Stimulated activated effector memory CD8-positive, alpha-beta T cell treated with anti-CD3 and anti-CD28 coated beads, Interleukin-12 subunit alpha, Interleukin-12 subunit beta, amount 100 ng/mL, for 72 hours (primary cell): ENCODE results near the gene DNAJB7.
"Not testable (repeated sequence)": the region's sequence is repeated elsewhere in the genome, so short reads cannot be mapped to it uniquely, and the experiment has no call there.

Experiments used
- ATAC-seq: fragments of 150-1000 bp; cut with Tn5 transposase; 2 replicates; pipeline ENCODE4 v1.10.0; 2021
- DNase-seq, 2 donors: peaks; one replicate each; pipeline ENCODE4 v3.0.0; 2021 to 2022; ENCODE audit warnings: low spot score in 2 of 2
- H3K27ac Mint-ChIP-seq: one replicate; pipeline ENCODE4 v1.8.0; 2022; ENCODE audit warnings: mild to moderate bottlenecking, mixed read lengths
- H3K36me3 Mint-ChIP-seq: one replicate; pipeline ENCODE4 v1.8.0; 2022; ENCODE audit warnings: mild to moderate bottlenecking, mixed read lengths
- H3K4me1 Mint-ChIP-seq: one replicate; pipeline ENCODE4 v1.8.0; 2022; ENCODE audit warnings: mixed read lengths
- H3K4me3 Mint-ChIP-seq: one replicate; pipeline ENCODE4 v1.8.0; 2022; ENCODE audit warnings: mild to moderate bottlenecking, mixed read lengths
- H3K9me3 Mint-ChIP-seq: one replicate; pipeline ENCODE4 v1.8.0; 2022; ENCODE audit warnings: mixed read lengths

DNAJB7 gene

DNA sequence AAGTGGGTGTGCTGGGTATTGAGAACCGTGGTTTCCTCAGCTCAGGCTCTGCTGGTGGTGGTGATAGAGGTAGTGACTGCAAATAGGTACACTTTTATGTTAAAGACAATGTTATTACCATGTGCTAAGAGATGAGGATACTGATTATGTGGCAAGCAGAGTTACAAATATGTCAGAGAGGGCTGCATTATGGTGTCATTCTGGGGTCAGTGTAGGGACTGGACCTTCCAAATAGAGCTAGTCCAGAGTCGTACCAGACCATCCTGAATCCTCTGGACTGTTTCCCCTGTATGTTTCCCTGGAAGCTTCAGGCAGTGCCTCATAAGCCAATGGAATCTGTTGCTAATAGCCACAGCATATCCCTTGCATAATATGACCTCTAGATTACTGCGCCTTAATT, at the start of gene DNAJB7:
Gene DNAJB7, minus strand, starts transcription at position 101 of the 400 bp plus-strand sequence. CDS start 119 bp downstream, outside the sequence.
- H3K9me3 Mint-ChIP-seq: no peaks in the 10 kb centered on the region
- H3K4me3 Mint-ChIP-seq: no peak within 1 kb of the TSS
- H3K36me3 Mint-ChIP-seq: peaks cover 38% of the 10 kb centered on the region
- ATAC-seq (no peak), DNase-seq (no peak)
- peaks cover 12% of the 10 kb centered on the region for H3K4me1 Mint-ChIP-seq
- H3K27ac Mint-ChIP-seq: no peak within 1 kb of the TSS

DNA sequence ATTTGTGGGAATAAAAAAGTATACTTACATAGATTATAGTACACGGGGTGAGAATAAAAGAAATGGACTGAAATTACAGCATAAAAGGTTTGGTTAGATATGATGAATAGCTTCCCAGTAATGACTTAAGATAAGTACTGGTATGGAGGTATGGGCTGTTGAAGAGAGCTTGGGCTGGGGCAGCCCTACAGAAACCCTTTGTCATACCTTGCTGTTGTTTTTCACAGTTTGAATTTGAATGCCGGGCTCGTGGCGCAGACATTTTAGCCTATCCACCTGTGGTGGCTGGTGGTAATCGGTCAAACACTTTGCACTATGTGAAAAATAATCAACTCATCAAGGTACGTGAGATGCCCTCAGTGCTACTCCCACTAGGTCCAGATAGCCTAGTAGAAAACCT, 47.0 kb upstream of the DNAJB7 start:
- DNase-seq (no peak), ATAC-seq (no peak)
- peaks cover 47% of the 10 kb centered on the region for H3K36me3 Mint-ChIP-seq
- H3K4me3 Mint-ChIP-seq: no peak overlapping the region
- no peaks in the 10 kb centered on the region for H3K9me3 Mint-ChIP-seq
- H3K27ac Mint-ChIP-seq: no peak overlapping the region
- H3K4me1 Mint-ChIP-seq: no peaks in the 10 kb centered on the region

DNA sequence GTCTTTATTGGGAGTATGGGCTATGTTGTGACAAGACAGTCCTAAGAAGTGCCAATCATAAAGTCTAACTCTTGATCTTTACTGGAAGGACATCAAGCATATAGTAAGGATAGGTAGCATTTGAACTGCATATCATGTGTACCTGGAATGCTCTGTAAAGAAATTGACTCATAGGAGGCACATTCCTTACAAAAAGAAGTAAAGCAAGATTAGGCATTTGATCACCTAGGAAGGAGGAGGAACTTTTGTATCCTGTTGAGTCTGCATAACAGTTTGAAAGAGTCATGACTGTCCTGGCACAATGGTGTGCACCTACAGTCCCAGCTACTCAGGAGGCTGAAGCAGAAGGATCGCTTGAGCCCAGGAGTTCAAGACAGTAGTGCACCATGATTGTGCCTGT, 42.2 kb upstream of the DNAJB7 start:
- H3K36me3 Mint-ChIP-seq: peaks cover 11% of the 10 kb centered on the region
- no peak overlapping the region for H3K27ac Mint-ChIP-seq
- H3K9me3 Mint-ChIP-seq: no peaks in the 10 kb centered on the region
- no peak for DNase-seq
- no peak for ATAC-seq
- H3K4me3 Mint-ChIP-seq: no peak overlapping the region
- H3K4me1 Mint-ChIP-seq: peaks cover 3% of the 10 kb centered on the region

DNA sequence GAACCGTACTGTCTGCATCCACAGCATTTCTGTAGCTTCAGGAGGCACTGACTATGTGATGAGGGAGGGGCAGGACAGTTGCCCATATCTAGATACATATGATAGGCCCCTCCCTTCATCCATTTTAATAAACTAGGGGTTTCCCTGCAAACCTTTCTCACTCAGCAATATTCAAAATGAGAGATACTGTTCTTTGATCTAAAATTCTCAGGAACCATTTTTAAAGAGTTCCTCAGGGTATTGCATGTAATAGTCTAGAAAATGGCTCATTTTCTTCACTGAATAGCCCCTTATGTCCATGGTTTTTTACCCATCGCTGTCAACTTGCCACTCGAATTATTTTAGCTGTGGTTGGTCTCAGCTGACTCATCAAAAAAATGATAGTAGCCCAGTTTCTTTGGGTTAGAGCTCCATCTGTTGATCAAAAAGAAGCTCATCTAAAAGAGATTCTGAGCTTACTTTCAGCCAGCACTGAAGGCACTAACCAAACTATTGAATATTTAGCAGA, 37.0 kb upstream of the DNAJB7 start:
- H3K36me3 Mint-ChIP-seq: no peaks in the 10 kb centered on the region

DNA sequence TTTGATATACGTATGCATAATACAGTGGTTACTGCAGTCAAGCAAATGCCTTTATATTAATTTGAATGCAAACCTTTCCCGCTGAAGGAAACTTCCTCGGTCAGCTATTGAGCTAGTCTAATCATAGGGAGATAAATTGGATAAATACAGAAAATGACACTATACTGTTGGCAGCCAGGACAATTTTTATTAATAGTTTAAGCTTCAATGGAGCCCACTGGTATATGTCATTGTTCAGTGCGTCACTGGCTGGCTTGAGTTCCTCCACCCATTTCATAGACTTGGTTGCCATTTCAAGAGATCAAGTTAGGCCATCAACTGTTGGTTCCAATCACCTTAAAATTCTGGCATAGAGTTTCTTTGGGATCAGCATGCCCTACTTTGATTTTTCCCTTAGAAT, 32.5 kb upstream of the DNAJB7 start:
- Mint-ChIP-seq H3K4me3 (no peak overlapping the region), H3K27ac (no peak overlapping the region), H3K4me1 (peaks cover 9% of the 10 kb centered on the region), H3K36me3 (peaks cover 9% of the 10 kb centered on the region), H3K9me3 (no peaks in the 10 kb centered on the region)
- ATAC-seq (no peak), DNase-seq (no peak)

More for the DNA sequence above, 37.0 kb upstream of the DNAJB7 start:
- Mint-ChIP-seq H3K9me3 (no peaks in the 10 kb centered on the region), H3K4me1 (peaks cover 9% of the 10 kb centered on the region), H3K4me3 (peak overlapping the region; percentile 26), H3K27ac (peak overlapping the region; percentile 77)
- no peak for DNase-seq
- peak; percentile 86 for ATAC-seq

DNA sequence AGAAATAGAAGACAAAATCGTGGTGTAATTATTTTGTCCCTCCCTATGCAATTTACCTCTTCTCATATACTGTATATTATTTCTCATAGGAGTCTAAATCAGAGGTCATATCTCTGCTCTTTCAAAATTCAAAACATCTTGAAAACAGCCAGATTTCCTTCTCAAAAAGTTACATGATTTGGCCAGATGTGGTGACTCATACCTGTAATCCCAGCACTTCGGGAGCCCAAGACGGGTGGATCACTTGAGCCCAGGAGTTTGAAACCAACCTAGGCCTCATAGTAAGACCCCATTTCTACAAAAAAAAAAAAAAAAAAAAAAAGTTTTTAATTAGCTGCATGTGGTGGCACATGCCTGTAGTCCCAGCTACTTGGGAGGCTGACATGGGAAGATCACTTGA, 29.0 kb upstream of the DNAJB7 start:
- Mint-ChIP-seq H3K27ac (no peak overlapping the region), H3K4me3 (no peak overlapping the region), H3K9me3 (no peaks in the 10 kb centered on the region), H3K36me3 (peaks cover 45% of the 10 kb centered on the region), H3K4me1 (no peaks in the 10 kb centered on the region)
- ATAC-seq (no peak), DNase-seq (no peak)

DNA sequence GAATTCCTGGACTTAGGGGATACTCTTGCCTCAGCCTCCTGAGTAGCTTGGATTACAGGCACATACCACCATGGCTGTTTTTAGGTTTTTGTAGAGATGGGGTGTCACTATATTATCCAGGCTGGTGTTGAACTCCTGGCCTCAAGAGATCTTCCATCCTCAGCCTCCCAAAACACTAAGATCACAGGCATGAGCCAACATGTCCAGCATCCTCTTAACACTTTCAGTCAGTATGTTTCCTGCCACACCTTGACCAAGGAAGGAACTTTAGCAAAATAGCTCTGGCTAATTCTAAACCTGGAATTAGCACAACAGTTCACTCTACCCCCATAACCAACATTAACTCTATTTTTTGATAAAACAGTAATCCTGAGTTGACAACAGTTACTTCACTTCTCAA, 27.2 kb upstream of the DNAJB7 start:
- DNase-seq (no peak), ATAC-seq (no peak)
- Mint-ChIP-seq H3K36me3 (peaks cover 61% of the 10 kb centered on the region), H3K4me1 (no peaks in the 10 kb centered on the region), H3K9me3 (no peaks in the 10 kb centered on the region), H3K27ac (peak overlapping the region; percentile 79), H3K4me3 (no peak overlapping the region)

DNA sequence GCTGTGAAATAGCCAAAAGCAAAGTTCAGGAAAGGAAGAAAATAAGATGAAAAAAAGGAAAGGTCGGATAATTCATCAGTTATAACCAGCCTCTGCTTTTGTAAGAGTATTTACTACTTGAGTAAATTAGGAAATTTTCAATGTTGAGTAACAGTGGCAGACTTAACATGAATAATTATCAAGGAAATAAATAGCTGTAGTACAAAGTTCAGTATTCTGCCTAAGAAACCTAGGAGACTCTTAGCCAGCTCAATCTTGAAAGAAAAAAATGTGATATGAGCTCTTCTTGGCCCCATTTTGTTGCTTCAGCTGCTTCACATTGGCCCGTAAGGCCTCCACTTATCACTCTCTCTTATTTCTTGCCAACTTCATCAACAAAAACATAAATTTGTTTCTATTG, 17.0 kb upstream of the DNAJB7 start:
- Mint-ChIP-seq H3K4me3 (no peak overlapping the region), H3K9me3 (no peaks in the 10 kb centered on the region), H3K4me1 (no peaks in the 10 kb centered on the region), H3K36me3 (peaks cover 29% of the 10 kb centered on the region), H3K27ac (no peak overlapping the region)
- ATAC-seq: no peak
- DNase-seq: no peak

DNA sequence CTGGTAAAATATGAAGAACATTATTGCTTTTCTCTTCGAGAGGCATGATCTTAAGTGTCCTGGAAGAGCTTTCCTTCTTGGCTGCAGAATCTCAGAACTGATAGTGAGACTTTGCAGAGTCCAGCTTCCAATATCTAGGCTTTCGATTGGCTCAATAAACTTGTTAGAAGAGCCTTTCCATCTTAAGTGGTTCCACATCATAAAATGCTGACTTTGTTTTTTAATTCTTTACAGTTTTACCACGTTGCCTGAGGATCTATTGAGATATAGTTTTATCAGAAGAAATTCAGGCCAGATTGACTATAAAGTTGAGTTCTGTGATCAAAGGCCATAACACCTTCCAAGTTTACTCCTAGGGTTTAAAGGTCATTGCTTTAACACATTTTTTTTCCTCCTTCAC, 15.6 kb upstream of the DNAJB7 start:
- ATAC-seq (no peak), DNase-seq (no peak)
- H3K4me3 Mint-ChIP-seq: no peak overlapping the region
- no peaks in the 10 kb centered on the region for H3K9me3 Mint-ChIP-seq
- H3K4me1 Mint-ChIP-seq: no peaks in the 10 kb centered on the region
- H3K36me3 Mint-ChIP-seq: peaks cover 30% of the 10 kb centered on the region
- no peak overlapping the region for H3K27ac Mint-ChIP-seq

DNA sequence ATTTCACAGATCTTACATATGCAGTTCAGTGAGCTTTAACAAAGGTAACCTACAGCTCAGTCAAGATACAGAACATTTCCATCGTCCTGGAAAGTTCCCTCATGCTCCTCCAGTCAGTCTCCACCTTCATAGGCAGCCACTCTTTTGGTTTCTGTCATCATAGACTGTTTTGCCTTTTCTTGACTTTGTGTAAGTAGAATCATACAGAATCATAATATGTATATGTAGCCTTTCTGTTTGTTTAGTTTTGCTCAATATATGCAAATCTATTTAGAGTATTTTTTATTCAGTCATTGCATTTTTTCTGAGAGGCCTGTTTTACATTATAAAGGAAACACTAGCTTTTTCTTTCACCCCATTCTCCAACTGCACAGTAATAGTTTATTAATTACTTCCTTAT, 15.0 kb upstream of the DNAJB7 start:
- ATAC-seq (no peak), DNase-seq (no peak)
- Mint-ChIP-seq H3K9me3 (no peaks in the 10 kb centered on the region), H3K4me3 (no peak overlapping the region), H3K27ac (no peak overlapping the region), H3K4me1 (no peaks in the 10 kb centered on the region), H3K36me3 (peaks cover 30% of the 10 kb centered on the region)

DNA sequence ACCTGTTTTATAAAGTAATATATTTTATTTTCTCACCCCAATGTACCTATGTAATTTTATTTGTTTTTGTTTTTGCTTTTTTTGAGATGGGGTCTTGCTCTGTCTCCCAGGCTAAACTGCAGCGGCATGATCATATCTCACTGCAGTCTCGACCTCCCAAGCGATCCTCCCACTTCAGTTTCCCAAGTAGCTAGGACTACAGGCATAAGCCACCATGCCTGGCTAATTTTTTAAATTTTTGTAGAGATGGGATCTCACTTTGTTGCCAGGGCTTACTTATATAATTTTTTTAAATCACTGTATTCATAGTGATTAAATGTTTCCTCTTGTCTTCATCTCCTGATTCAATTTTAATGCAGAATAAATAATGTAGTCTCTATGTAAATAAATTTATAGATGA, 13.2 kb upstream of the DNAJB7 start:
- H3K4me3 Mint-ChIP-seq: no peak overlapping the region
- peaks cover 33% of the 10 kb centered on the region for H3K36me3 Mint-ChIP-seq

DNA sequence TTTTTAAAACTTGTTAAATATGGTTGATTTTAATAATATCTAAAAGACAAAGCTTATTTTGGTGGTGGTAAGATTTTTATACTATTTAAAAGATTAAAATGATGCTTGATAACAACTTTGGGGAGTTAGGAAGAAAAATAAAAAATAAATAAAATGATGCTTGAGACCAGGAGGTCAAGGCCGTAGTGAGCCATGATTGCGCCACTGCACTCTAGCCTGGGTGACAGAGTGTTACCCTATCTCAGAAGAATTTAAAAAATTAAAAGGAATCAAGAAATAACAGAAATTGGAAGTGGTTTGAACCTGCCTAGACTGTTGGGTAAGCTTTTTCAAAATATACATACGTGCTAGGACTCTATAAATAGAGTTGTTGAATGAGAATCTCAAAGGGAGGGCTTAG, 12.1 kb upstream of the DNAJB7 start:
- Mint-ChIP-seq H3K27ac (no peak overlapping the region), H3K9me3 (no peaks in the 10 kb centered on the region), H3K36me3 (peaks cover 37% of the 10 kb centered on the region), H3K4me3 (no peak overlapping the region), H3K4me1 (no peaks in the 10 kb centered on the region)
- no peak for ATAC-seq
- DNase-seq: no peak

More for the DNA sequence above, 13.2 kb upstream of the DNAJB7 start:
- no peaks in the 10 kb centered on the region for H3K4me1 Mint-ChIP-seq
- H3K9me3 Mint-ChIP-seq: no peaks in the 10 kb centered on the region
- DNase-seq (no peak), ATAC-seq (no peak)
- no peak overlapping the region for H3K27ac Mint-ChIP-seq

DNA sequence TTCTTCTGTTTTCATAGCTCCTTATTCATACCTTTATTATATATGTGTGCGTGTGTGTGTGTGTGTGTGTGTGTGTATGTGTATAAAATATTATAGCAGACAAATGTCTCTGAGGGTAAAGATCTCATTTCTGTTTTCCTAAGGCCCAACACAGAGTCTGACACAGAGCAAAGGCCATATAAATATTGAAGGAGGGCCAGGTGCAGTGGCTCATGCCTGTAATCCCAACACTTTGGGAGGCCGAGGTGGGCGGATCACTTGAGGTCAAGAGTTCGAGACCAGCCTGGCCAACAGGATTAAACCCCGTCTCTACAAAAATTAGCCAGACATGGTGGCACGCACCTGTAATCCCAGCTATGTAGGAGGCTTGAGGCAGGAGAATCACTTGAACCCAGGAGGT, 6.5 kb upstream of the DNAJB7 start:
- not testable (repeated sequence) for H3K9me3 Mint-ChIP-seq, H3K4me1 Mint-ChIP-seq, DNase-seq, H3K27ac Mint-ChIP-seq, H3K4me3 Mint-ChIP-seq, ATAC-seq
- H3K36me3 Mint-ChIP-seq: peaks cover 31% of the 10 kb centered on the region

DNA sequence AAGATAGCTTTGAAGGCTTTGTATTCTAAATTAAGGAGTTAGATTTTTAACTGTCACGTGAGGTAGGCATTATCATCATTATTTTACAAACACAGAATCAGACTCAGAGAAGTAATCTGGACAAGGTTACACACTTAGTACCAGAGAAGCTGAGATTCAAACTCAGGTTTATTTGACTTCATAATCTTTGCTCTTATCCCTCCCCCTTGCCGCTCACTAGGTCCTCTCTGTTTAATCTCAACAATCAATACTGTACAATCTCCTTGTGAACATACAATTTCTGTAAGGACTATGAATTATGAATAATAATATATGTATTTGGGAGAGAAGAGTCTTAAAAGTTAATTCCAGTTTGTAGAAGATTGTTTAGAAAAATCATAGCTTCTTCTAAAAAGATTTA, 5.2 kb upstream of the DNAJB7 start:
- peaks cover 7% of the 10 kb centered on the region for H3K4me1 Mint-ChIP-seq
- H3K27ac Mint-ChIP-seq: peak overlapping the region; percentile 2
- no peak for DNase-seq
- ATAC-seq: no peak
- H3K9me3 Mint-ChIP-seq: no peaks in the 10 kb centered on the region
- H3K36me3 Mint-ChIP-seq: peaks cover 24% of the 10 kb centered on the region
- H3K4me3 Mint-ChIP-seq: no peak overlapping the region

DNA sequence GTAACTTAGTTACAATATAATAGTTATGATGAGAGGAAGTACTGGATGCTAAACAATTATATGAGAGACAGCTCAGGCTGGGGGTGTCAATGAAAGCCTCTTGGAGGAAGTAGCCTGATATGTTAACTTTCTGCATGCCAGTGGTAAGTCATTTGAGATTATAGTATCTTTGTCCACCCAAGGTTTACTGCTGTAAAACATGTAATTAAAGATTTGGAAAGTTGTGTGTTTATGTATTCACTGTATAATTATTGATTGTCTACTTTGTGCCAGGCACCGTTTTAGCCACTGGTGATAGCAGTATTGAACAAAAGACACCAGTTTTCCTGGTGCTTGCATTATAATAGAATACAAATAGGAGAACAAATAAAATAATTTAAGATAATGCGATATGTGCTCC, 624 bp upstream of the DNAJB7 start:
- DNase-seq (no peak), ATAC-seq (no peak)
- peaks cover 12% of the 10 kb centered on the region for H3K4me1 Mint-ChIP-seq
- H3K4me3 Mint-ChIP-seq: no peak overlapping the region
- peaks cover 33% of the 10 kb centered on the region for H3K36me3 Mint-ChIP-seq
- no peak overlapping the region for H3K27ac Mint-ChIP-seq
- H3K9me3 Mint-ChIP-seq: no peaks in the 10 kb centered on the region

DNA sequence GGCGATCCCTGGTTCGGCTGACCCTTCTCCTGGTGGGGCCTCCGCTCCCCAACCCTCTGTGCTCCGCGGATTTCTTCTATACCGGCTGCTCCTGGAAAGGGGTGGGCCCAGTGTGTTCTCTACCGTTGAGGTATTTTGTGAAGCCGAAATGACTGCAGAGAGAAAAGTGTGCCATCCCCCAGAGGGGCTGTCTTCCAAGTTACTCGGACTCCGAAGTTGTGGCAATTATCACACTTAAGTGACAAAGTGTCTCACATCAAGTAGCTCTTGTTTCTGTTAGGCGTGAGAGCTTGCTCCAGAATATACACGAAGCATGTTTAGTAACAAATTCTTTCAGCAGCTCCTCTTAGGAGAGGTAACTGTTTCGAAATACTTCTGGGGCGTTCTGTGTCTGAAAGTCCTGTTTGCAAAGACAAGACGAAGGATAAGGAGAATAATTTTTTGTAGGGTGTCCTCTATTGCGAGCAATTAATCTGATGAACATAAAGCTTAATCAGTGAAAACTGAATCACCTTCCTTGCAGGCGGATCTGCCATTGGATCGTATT, 4.5 kb downstream of the DNAJB7 start:
- ATAC-seq: no peak

More for the DNA sequence above, 4.5 kb downstream of the DNAJB7 start:
- Mint-ChIP-seq H3K4me1 (peaks cover 28% of the 10 kb centered on the region), H3K9me3 (no peaks in the 10 kb centered on the region), H3K36me3 (peaks cover 66% of the 10 kb centered on the region), H3K27ac (peak overlapping the region; percentile 100), H3K4me3 (peak overlapping the region; percentile 97)
- DNase-seq: no peak
